GM11168 (cell line): ENCODE data around the gene RFPL2.

Experiments used
- in situ Hi-C: fragments of 300-500 bp; cut with MboI; formaldehyde crosslinking; loops from one replicate; pipeline ENCODE4 v1.12.0; 2022; ENCODE audit warnings: low sequenced_read_pairs; ENCODE audit not compliant: unreplicated experiment

Gene RFPL2

GRCh38 chr22:32204856-32205722, at the start of gene RFPL2:
Gene RFPL2 (minus strand): TSS chr22:32205073. CDS start chr22:32202451, 2,622 bp downstream.
- in situ Hi-C loops, result no loop called here

- in situ Hi-C loops, result no loop called here
Measured at GRCh38 chr22:32249231-32249630, 44.4 kb upstream of the RFPL2 start.

GRCh38 chr22:32248276-32248675, 43.4 kb upstream of the RFPL2 start:
- in situ Hi-C loops, result no loop called here

GRCh38 chr22:32246166-32246565, 41.3 kb upstream of the RFPL2 start:
- in situ Hi-C loops, result no loop called here

GRCh38 chr22:32245042-32245441, 40.2 kb upstream of the RFPL2 start:
- in situ Hi-C loops, result no loop called here

GRCh38 chr22:32244547-32244946, 39.7 kb upstream of the RFPL2 start:
- in situ Hi-C loops, result no loop called here

GRCh38 chr22:32240461-32240860, 35.6 kb upstream of the RFPL2 start:
- in situ Hi-C loops, result no loop called here

GRCh38 chr22:32237906-32238305, 33.0 kb upstream of the RFPL2 start:
- in situ Hi-C loops, result no loop called here

- in situ Hi-C loops, result no loop called here
Measured at GRCh38 chr22:32236970-32237369, 32.1 kb upstream of the RFPL2 start.

GRCh38 chr22:32233091-32233490, 28.2 kb upstream of the RFPL2 start:
- in situ Hi-C loops, result no loop called here

GRCh38 chr22:32232191-32232830, 27.4 kb upstream of the RFPL2 start:
- in situ Hi-C loops, result no loop called here

- in situ Hi-C loops, result no loop called here
Measured at GRCh38 chr22:32226326-32227104, 21.6 kb upstream of the RFPL2 start.

GRCh38 chr22:32222991-32223390, 18.1 kb upstream of the RFPL2 start:
- in situ Hi-C loops, result no loop called here

GRCh38 chr22:32219026-32219425, 14.2 kb upstream of the RFPL2 start:
- in situ Hi-C loops, result no loop called here

- in situ Hi-C loops, result no loop called here
Measured at GRCh38 chr22:32218470-32218869, 13.6 kb upstream of the RFPL2 start.

GRCh38 chr22:32217465-32217864, 12.6 kb upstream of the RFPL2 start:
- in situ Hi-C loops, result no loop called here

GRCh38 chr22:32216911-32217310, 12.0 kb upstream of the RFPL2 start:
- in situ Hi-C loops, result no loop called here

- in situ Hi-C loops, result no loop called here
Measured at GRCh38 chr22:32211011-32211410, 6.1 kb upstream of the RFPL2 start.

- in situ Hi-C loops, result no loop called here
Measured at GRCh38 chr22:32208681-32209080, 3.8 kb upstream of the RFPL2 start.

GRCh38 chr22:32207971-32208480, 3.2 kb upstream of the RFPL2 start:
- in situ Hi-C loops, result no loop called here
